DND-41 (cell line): ENCODE results near the gene MDH1.

Source experiments
- ATAC-seq: fragments of 200-7000 bp; cut with Tn5 transposase; 3 replicates; pipeline ENCODE4 v1.9.1; 2021; ENCODE audit warnings: low read depth; ENCODE audit not compliant: insufficient read depth
- DNase-seq: peaks from one replicate; pipeline ENCODE4 v3.0.0-alpha.2; 2020
- H2AFZ ChIP-seq: 2 replicates; pipeline ENCODE4 v1.6.0; 2012; ENCODE audit warnings: low read depth, low read length
- H3K27ac ChIP-seq: 2 replicates; pipeline ENCODE4 v1.5.1; 2012; ENCODE audit warnings: low read length, inconsistent platforms
- H3K27me3 ChIP-seq: fragments of 200-600 bp; sonication (generic); 2 replicates; pipeline ENCODE4 v1.6.0; 2012; ENCODE audit warnings: low read length, mild to moderate bottlenecking, inconsistent platforms; ENCODE audit not compliant: insufficient read depth, poor library complexity
- H3K36me3 ChIP-seq: 2 replicates; pipeline ENCODE4 v1.5.1; 2012; ENCODE audit warnings: low read length, inconsistent platforms; ENCODE audit not compliant: insufficient read depth
- H3K4me1 ChIP-seq: 2 replicates; pipeline ENCODE4 v1.5.1; 2012; ENCODE audit warnings: mild to moderate bottlenecking, low read length; ENCODE audit not compliant: insufficient read depth
- H3K4me2 ChIP-seq: 2 replicates; pipeline ENCODE4 v1.6.0; 2012; ENCODE audit warnings: mild to moderate bottlenecking, moderate library complexity, low read length, inconsistent platforms; ENCODE audit not compliant: insufficient read depth
- H3K4me3 ChIP-seq, 2 experiments: fragments of 200-600 bp in 1 of 2; shearing (Covaris generic) in 1 of 2; 2 replicates each; pipeline ENCODE4 v1.5.1; 2012 to 2016; ENCODE audit warnings: inconsistent platforms in 2 of 2, low read length in 2 of 2, mild to moderate bottlenecking in 2 of 2, low read depth in 1 of 2, moderate library complexity in 1 of 2
- H3K79me2 ChIP-seq: 2 replicates; pipeline ENCODE4 v1.6.0; 2012; ENCODE audit warnings: low read length, inconsistent platforms; ENCODE audit not compliant: insufficient read depth
- H3K9ac ChIP-seq: 2 replicates; pipeline ENCODE4 v1.6.0; 2012; ENCODE audit warnings: low read depth, mild to moderate bottlenecking, inconsistent platforms, low read length, moderate library complexity
- H3K9me3 ChIP-seq: 2 replicates; pipeline ENCODE4 v1.5.1; 2012; ENCODE audit warnings: low read length, moderate library complexity, mild to moderate bottlenecking, inconsistent platforms; ENCODE audit not compliant: insufficient read depth, severe bottlenecking
- H4K20me1 ChIP-seq: 2 replicates; pipeline ENCODE4 v1.6.0; 2012; ENCODE audit warnings: low read length; ENCODE audit not compliant: insufficient read depth
- CTCF ChIP-seq: IDR thresholded peaks from 2 replicates; pipeline ENCODE4 v1.5.1; 2012; ENCODE audit warnings: borderline replicate concordance, low read length, moderate library complexity, mild to moderate bottlenecking; ENCODE audit not compliant: poor library complexity, severe bottlenecking; ENCODE audit errors: extremely low read depth
- EZH2 ChIP-seq: IDR thresholded peaks from 3 replicates; pipeline ENCODE4 v1.6.1; 2012; ENCODE audit warnings: borderline replicate concordance, low read depth, mild to moderate bottlenecking, moderate library complexity, low read length, inconsistent platforms; ENCODE audit not compliant: severe bottlenecking

MDH1 gene

GRCh38 chr2:63631501-63631900 lies 42.7 kb downstream of the MDH1 start:
- H3K9me3 ChIP-seq, result peaks cover 2% of the 10 kb centered on the region
- TF ChIP-seq CTCF (no peak), EZH2 (no peak)
- no peak for DNase-seq

GRCh38 chr2:63632382-63632781 lies 43.6 kb downstream of the MDH1 start:
- Histone ChIP-seq H3K27ac (no peak overlapping the region), H3K4me2 (no peak overlapping the region), H3K27me3 (no peaks in the 10 kb centered on the region), H3K36me3 (no peaks in the 10 kb centered on the region), H3K4me3 (no peak overlapping the region), H3K4me1 (no peaks in the 10 kb centered on the region), H3K9ac (no peak overlapping the region), H3K9me3 (peaks cover 2% of the 10 kb centered on the region), H2AFZ (no peak overlapping the region), H4K20me1 (no peaks in the 10 kb centered on the region), H3K79me2 (no peaks in the 10 kb centered on the region)
- ATAC-seq (no peak), DNase-seq (no peak)
- no peak for TF ChIP-seq EZH2

More at GRCh38 chr2:63631501-63631900, 42.7 kb downstream of the MDH1 start:
- no peaks in the 10 kb centered on the region for H4K20me1 ChIP-seq
- H3K4me3 ChIP-seq, result no peak overlapping the region
- no peaks in the 10 kb centered on the region for H3K79me2 ChIP-seq
- no peaks in the 10 kb centered on the region for H3K27me3 ChIP-seq
- no peak overlapping the region for H2AFZ ChIP-seq
- no peak overlapping the region for H3K27ac ChIP-seq
- H3K36me3 ChIP-seq, result no peaks in the 10 kb centered on the region
- no peak overlapping the region for H3K4me2 ChIP-seq
- H3K4me1 ChIP-seq, result no peaks in the 10 kb centered on the region
- no peak overlapping the region for H3K9ac ChIP-seq
- ATAC-seq, result no peak

GRCh38 chr2:63639344-63639743 lies 50.6 kb downstream of the MDH1 start:
- TF ChIP-seq EZH2 (no peak), CTCF (no peak)
- Histone ChIP-seq H3K9me3 (no peaks in the 10 kb centered on the region), H2AFZ (no peak overlapping the region), H4K20me1 (no peaks in the 10 kb centered on the region), H3K79me2 (no peaks in the 10 kb centered on the region), H3K4me1 (no peaks in the 10 kb centered on the region), H3K4me2 (no peak overlapping the region), H3K27me3 (no peaks in the 10 kb centered on the region), H3K9ac (no peak overlapping the region), H3K27ac (no peak overlapping the region), H3K4me3 (no peak overlapping the region), H3K36me3 (no peaks in the 10 kb centered on the region)
- DNase-seq (no peak), ATAC-seq (no peak)

GRCh38 chr2:63642946-63643345 lies 54.2 kb downstream of the MDH1 start:
- H2AFZ ChIP-seq, result no peak overlapping the region
- H3K79me2 ChIP-seq, result no peaks in the 10 kb centered on the region
- no peak overlapping the region for H3K9ac ChIP-seq
- H3K4me2 ChIP-seq, result no peak overlapping the region
- no peaks in the 10 kb centered on the region for H3K36me3 ChIP-seq
- H4K20me1 ChIP-seq, result no peaks in the 10 kb centered on the region
- TF ChIP-seq CTCF (no peak), EZH2 (no peak)
- ATAC-seq, result no peak
- no peaks in the 10 kb centered on the region for H3K9me3 ChIP-seq
- no peak overlapping the region for H3K27ac ChIP-seq
- no peak overlapping the region for H3K4me3 ChIP-seq
- H3K4me1 ChIP-seq, result no peaks in the 10 kb centered on the region
- DNase-seq, result no peak
- H3K27me3 ChIP-seq, result no peaks in the 10 kb centered on the region
